SKM-1 treated with dmso at 0.1 percent for 144 hours (cell line): ENCODE measurements around the gene MSRB2.

ENCODE experiments used
- DNase-seq: peaks from one replicate; lab custom pipeline; 2025; ENCODE audit not compliant: unreplicated experiment; lab: John Stamatoyannopoulos, UW

The MSRB2 gene

GRCh38 chr10:23171232-23171876, 76.0 kb downstream of the MSRB2 start:
- DNase-seq, result no peak
